ENCODE results near the gene DOCK9.

Gene DOCK9

DNA sequence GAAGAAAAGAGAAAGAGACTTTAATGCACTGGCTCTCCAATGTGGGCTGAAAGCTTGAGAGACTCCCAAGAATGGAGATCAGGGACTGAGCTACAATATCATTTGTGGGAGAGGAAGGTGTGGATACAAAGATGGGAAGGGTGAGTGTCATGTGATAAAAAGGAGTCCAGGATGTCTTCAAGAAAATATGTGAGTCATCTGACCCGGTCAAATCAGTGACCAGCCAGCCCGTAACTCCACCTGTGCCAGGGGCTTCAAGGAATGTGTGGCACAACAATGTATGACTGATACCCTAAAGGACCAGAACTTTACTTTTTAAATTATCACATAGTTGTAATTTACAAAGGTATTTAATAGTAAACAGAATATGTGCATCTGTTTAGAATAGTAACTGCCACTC is 97.2 kb downstream of the DOCK9 start:
- no peak for DNase-seq

GRCh38 chr13:98879957-98880356 is 97.9 kb downstream of the DOCK9 start:
- no peak for DNase-seq

DNA sequence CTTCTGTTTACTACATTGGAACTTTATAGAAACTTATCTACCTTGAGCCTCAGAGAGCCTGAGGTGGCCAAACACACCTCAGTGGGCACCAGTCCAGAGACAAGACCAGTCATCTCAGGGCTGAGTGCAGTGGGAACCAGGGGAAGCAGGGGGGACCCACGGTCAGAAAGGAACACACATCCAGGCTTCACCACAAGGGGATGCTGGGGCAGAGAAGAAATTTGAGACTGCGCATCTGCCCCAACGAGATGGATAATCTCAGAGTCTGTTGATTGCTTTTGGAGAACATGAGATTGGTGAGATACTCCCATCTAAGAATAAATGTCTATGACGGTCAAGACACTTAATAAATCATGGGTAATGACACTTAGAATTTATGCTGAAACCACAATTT is 98.7 kb downstream of the DOCK9 start:
- DNase-seq: no peak

DNA sequence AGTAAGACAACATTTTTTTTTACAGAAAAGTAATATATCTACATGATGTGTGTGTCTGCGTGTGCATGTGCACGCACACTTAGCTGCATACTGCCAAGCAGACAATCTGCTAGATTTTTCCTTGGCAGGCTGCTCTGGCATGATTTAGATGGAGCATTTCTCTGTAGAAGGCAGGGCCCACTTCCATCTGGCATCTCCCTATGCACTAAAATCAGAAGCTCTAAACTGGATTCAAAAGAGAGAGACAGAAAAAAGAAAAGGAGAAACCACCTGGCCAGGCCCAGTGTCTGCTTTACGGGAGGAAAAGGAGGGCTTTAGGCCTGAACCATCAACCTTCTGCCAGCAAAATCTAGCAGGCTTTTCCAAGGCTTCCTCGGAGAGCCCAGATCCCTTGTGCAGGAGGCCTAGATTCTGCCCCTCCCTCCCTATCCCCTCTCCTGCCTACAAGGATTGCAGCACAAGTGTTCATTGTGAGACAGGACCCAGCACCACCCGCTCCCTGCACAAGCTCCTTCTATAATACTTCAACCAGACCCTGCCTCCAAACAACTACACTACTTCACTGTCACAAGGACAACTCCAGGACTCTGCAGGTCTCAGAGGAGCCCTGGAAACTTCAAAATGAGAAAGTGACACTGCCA is 99.3 kb downstream of the DOCK9 start:
- no peak for DNase-seq

DNA sequence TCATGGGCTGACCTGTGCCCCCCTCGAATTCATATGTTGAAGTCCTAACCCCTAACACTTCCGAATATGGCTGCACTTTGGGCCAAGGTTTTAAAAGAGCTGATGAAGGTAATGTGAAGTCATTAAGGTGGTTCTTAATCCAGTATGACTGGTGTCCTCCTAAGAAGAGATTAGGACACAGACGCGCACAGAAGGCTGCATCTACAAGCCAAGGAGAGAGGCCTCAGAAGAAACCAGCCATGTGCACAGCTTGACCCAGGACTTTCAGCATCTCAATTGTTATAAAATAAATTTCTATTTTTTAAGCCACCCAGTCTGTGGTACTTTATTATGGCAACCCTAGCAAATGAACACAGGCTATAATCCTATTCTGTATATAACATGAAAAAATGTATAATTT is 99.9 kb downstream of the DOCK9 start:
- no peak for DNase-seq

GRCh38 chr13:98877466-98877865 is 100.4 kb downstream of the DOCK9 start:
- no peak for DNase-seq

- no peak for DNase-seq
These were observed 102.6 kb downstream of the DOCK9 start for GRCh38 chr13:98875146-98875729.

GRCh38 chr13:98874029-98874397 is 103.9 kb downstream of the DOCK9 start:
- no peak for DNase-seq

DNA sequence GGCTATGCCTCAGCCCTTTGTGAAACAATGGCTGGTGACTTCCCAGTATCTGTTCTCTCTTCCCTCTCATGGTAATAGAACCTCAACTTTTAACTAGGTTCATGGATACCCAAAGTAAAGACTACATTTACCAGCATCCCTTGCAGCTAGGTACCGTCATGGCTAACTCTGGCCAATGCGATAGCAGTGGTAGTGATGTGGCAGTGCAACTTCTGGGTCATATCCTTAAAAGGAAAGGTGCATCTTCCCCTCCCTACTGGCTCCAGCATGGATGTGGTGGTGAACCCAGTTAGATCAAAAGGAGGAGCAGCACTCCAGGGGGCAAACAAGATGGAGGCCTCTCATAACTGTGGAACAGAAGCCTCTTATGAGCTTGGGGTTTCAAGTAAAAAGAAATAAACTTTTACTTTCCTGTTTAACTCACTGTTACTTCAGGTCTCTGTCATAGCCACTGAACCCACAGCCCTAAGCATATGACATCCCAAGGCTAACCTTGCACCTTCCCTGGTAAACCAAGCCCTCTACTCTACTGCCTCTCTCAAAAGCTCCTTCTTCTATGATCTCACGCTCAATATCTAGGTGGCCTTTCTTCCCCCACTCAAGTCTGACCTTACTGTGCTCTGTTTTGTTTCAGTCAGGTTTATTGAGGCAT is 104.4 kb downstream of the DOCK9 start:
- no peak for DNase-seq

DNA sequence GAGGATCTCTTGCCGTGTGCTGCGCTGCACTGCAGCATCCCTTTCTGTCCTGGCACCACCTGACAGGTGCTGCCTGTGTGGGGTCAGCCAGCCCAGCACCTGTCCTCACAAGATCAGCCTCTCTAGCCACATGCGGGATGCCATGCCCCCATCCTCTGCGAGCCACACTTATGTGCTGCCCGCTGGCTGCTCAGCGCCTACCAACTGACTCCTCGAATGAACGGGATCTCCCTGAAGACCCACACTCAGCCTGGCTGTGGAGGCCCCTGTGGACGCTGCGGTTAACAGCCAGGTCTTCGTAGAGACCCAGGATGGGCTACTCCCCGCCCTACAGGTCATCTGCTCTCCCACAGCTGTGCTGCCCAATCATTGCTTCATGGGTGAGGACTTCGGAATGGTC is 106.1 kb downstream of the DOCK9 start:
- no peak for DNase-seq

DNA sequence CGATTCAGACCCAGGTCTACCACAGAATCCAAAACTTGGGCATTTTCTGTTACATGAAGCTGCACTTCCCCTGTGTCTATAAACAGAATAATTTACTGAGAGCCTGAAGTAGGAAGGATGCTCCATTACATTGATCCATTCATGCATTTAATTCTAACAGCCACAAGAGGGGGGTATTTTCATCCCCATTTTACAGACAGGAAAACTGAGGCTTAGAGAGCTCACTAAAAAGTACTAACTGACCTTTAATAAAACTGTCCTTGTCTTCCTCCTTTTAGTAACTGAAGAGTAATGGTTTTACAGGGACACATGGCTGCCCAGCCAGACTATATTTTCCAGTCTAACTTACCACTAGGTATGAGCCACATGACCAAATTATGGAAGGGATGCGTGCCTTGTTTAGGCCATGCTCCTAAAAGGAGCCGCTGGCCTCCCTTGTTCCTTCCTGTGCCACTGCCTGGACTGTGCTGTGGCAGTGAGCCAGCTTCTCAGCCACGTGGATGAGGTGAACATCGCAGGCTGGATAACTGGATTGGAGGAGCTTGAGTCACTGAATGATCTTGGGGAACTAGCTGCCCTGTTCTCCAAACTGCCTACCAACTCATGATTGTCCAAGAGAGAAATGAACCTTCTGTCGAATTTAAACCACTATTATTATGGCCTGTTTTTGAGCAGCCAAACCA is 108.3 kb downstream of the DOCK9 start:
- DNase-seq: no peak

GRCh38 chr13:98868932-98869331 is 108.9 kb downstream of the DOCK9 start:
- no peak for DNase-seq

- no peak for DNase-seq
These were observed 111.0 kb downstream of the DOCK9 start for GRCh38 chr13:98866882-98867281.

DNA sequence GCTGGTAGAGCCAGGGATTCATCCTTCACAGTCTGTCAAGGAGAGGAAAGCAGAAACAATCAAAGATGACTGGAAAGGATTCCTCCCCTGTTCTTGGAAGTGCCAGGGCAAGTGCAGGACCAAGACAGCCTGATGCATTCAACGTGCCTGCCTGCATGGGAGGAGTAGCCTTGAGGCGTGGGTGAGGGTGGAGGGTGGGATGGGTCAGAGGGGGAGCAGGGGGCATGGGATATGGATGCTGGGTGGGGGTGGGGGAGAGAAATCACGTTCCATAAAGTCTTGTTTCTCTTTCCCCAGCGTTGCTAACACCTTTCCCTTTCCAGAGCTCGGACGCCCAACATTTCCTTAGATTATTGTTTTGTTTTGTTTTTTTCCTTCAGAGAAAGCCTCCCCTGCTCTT is 117.4 kb downstream of the DOCK9 start:
- DNase-seq: no peak

GRCh38 chr13:98858191-98858590 is 119.7 kb downstream of the DOCK9 start:
- DNase-seq: no peak

DNA sequence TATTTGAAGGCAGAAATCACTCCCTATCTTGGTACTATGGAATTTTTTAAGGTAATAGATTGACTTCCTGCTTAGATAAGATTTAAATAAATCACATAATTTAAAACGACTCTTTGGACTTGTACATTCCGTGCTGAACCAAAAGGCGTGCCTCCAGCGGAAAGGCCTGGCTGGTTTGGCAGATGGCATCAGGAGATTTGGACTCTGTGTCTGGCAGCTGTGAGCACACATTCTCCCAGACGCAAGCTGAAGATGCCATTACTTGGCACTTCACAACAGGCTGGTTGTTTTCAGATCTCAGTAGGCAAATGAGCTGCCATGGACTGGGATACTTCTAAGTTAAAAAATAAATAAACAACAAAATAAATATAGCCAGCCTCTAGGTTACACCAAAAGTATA is 120.9 kb downstream of the DOCK9 start:
- DNase-seq: no peak

- no peak for DNase-seq
These were observed 123.4 kb downstream of the DOCK9 start for GRCh38 chr13:98854448-98854847.

DNA sequence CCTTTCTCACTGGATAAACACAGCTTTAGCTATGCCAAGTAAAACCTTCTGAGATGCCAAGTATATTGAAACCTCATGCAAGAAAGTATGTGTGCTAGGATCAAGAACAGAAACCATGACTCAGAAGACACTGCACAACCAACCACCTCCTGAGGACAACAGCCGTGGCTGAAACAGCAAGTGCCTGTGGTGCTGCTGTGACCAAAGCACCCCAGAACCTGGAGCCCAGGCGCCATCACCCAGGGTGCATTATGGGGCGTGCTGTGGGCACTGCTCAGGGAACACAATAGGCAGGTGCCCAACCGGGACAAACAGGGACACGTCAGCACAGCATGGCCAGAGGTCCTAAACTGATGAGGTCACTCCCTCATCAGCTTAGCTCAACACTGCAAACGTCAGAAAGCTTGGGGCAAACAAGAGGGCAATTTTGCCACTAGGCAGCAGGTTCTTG is 124.1 kb downstream of the DOCK9 start:
- peak; percentile 14 for DNase-seq

GRCh38 chr13:98851276-98851675 is 126.6 kb downstream of the DOCK9 start:
- DNase-seq: no peak

GRCh38 chr13:98848746-98849145 is 129.1 kb downstream of the DOCK9 start:
- no peak for DNase-seq

- DNase-seq: no peak
These were observed 130.1 kb downstream of the DOCK9 start for GRCh38 chr13:98847780-98848179.

DNA sequence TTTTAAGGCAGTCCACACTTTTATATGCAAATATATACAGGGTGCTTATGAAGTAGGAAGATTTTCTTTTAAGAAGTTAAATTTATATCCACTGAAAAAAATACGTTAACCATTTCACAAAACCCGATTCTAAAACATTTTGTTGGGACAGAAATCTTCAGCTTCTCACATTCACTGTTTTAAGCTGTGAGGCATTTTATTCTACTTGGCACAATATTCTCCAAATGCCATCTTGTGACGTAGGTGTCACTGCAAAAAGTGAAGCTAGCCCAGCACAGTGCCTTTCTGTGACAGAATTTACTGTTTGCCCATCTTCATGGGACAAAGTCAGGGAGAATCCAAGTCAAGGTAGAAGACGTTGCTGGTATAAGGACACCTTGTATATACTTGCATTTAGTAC is 130.9 kb downstream of the DOCK9 start:
- no peak for DNase-seq

DNA sequence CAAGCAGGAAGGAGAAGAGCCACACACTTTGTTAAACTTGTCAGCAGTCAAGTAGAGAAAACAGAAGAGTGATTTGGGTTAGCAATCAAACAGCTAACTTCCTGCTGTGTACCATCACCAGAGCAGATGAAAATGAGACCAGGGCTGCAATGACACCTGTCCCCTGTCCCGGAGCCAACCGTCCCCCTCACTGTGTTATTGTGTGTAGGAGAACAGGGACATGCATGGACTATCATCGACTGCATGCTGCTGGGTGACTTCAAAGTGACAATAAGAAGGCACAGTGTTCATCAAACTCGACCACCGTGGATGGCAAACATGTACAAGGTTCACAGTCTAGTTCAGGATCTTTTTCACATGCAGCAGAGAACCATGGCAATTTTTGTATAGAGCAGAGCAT is 131.3 kb downstream of the DOCK9 start:
- no peak for DNase-seq

- DNase-seq: no peak
These were observed 132.1 kb downstream of the DOCK9 start for GRCh38 chr13:98845742-98846141.
